Forelimb muscle (tissue), 1 donor: Measurements from ENCODE around the gene TNPO2. TPM values are rescaled to one million over a fixed set of nuclear protein-coding genes. Genes with fewer than 3 reads are reported as not detected.
"Not testable (repeated sequence)": the region's sequence is repeated elsewhere in the genome, so short reads cannot be mapped to it uniquely, and the experiment has no call there.

Experiments
- DNase-seq: peaks from one replicate; pipeline ENCODE4 v3.0.0-alpha.2; 2013; ENCODE audit warnings: low read depth
- polyA plus RNA-seq: library from polyadenylated mRNA; unstranded; fragments of 120-200 nt; gene quantifications from one replicate; pipeline ENCODE4 v1.2.1, GENCODE V29; 2013; ENCODE audit not compliant: insufficient read length

TNPO2 gene
- polyA plus RNA-seq, 1 donor, result 53.9 TPM

- no peak for DNase-seq
These were observed 17.9 kb downstream of the TNPO2 start for GRCh38 chr19:12705654-12706331.

- no peak for DNase-seq
These were observed 18.6 kb downstream of the TNPO2 start for GRCh38 chr19:12705169-12705568.

GRCh38 chr19:12703046-12703445 is 20.7 kb downstream of the TNPO2 start:
- DNase-seq, result no peak

DNA sequence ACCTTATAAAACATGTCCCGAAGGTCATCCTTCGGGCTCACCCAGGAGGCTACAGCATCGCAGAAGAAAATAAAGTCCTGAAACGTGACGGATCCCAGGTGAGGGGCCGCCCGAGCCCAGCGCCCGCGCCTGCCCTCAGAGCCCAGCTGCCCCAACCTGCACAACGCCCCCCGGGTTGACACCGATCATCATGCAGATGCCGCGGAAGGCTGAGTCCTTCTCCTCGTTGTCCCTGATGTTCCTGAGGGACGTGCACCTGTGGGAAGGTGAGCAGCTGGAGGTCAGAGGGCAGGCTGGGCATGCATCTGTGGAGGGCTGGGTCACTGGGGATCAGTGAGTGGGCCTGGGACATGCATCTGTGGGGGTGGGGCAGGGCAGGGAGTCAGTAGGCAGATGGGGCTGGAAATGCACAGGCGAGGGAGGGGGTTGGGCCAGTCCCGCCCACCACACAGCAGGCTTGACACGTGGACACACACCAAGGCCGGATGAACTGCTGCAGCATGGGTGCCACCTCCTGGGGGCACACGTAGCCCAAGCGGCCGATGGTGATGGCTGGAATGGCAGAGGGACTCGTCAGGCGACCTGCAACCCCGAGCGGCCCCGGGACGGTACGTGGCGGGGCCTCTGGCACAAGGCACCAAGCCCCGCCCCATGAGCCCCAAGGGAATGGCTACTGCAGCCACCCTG is 22.0 kb downstream of the TNPO2 start:
- no peak for DNase-seq

- no peak for DNase-seq
These were observed 25.6 kb downstream of the TNPO2 start for GRCh38 chr19:12698138-12698537.

- not testable (repeated sequence) for DNase-seq
These were observed 26.3 kb downstream of the TNPO2 start for GRCh38 chr19:12697425-12697824.

DNA sequence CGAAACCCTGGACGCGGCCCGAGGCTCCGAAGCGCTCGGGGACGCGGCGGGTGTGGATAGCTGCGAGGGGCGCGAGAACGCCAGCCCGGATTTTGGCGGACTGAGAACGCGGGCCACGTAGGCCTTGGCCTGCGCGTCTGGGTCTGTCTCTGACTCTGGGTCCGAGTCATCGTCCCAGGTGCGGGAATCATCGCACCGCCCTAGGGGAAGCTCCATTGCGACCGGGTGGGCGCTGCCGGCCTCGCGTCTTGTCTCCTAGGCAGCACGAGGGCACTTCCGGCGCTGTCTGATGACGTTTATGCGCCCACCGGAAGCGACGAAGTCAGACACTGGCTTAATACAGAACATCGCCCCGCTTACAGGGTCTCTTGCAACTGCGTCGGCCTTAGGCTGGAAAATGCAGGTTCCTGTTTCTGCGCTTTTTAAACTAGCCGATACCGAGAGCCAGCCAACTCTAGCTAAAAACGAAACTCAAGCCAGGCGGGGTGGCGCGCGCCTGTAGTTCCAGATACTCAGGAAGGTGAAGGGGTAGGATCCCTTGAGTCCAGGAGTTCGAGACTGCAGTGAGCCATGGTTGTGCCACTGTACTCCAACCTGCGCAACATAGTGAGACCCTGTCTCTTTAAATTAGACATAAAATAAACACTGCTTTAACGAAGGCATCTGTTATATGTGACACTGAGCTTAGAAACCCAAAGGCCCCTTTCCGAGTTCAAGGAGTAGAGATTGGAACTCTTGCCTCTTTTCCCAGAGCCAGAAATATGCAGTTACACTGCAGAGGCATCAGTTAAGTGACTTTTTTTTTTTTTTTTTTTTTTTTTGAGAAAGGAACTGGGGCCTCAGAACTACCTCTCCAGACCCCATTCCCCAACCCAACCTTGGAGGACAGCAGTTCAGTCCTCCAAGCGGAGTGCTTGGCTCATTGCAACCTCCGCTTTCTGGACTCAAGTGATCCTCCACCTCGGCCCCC is 27.1 kb downstream of the TNPO2 start, which contains the start of gene FBXW9:
Gene FBXW9 (minus strand): TSS at position 266 of the 970 bp plus-strand sequence. CDS start 50 bp downstream, at position 216.
- DNase-seq, result peak; percentile 80

GRCh38 chr19:12695997-12696365 is 27.8 kb downstream of the TNPO2 start:
- DNase-seq, result no peak

- DNase-seq, result no peak
These were observed 28.2 kb downstream of the TNPO2 start for GRCh38 chr19:12695514-12695913.

- no peak for DNase-seq
These were observed 28.6 kb downstream of the TNPO2 start for GRCh38 chr19:12695096-12695495.

- no peak for DNase-seq
These were observed 29.1 kb downstream of the TNPO2 start for GRCh38 chr19:12694641-12695040.

GRCh38 chr19:12692960-12693359 is 30.8 kb downstream of the TNPO2 start:
- DNase-seq, result no peak

- no peak for DNase-seq
These were observed 34.0 kb downstream of the TNPO2 start for GRCh38 chr19:12689581-12690216.

DNA sequence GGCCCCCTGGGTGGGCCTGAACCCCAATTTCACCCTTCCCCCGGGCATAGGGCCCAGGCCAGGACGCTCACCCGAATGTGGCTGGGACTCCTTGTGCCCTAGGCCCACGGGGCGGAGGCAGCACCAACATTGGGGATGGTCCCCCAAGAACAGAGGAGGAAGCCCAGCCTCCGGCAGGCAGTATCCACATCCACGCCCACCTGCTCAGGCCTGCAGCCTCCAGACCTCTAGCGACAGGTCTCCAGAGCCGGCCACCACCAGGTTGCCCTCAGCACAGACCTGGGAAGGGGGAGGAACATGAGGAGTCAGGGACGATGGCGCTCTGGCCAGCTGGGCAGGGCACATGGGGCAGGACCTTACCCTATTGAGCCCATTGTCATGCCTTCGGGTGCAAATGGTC is 34.7 kb downstream of the TNPO2 start:
- no peak for DNase-seq

DNA sequence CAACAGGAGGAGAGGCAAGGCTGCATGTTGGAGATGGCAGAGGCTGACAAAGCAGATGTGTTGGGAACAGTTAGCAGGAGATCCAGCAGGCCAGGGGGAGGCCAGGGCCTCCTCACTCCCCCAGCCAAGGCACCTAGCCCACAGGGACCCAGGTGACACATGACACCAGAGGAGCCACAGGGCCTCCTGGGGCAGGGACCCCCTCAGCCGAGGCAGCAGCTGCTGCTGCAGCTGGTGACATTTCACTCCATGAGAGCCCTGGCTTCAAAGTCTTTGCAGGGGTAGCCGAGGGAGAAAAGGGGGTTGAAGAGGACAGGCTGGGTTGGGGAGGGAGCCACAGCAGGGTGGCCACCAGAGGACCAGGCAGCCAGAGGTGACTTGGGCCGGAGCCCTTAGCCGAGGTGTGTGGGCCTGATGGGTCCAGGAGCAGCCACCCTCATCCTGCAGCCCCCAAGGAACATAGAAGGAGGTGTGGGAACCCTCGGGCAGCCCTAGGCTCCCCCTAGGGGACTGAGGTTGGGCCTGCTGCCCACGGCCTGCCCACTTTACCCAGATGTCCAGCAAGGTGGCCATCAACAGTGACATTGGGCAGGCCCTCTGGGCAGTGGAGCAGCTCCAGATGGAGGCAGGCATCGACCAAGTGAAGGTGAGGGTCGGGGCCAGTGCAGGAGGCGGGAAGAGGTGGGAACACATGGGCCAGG is 36.1 kb downstream of the TNPO2 start, which contains the start of gene GNG14:
Gene GNG14 (plus strand): TSS at position 503 of the 701 bp plus-strand sequence. CDS start 51 bp downstream, at position 554.
- no peak for DNase-seq

- DNase-seq, result no peak
These were observed 37.9 kb downstream of the TNPO2 start for GRCh38 chr19:12685831-12686230.

- peak; percentile 99 for DNase-seq
These were observed 42.4 kb downstream of the TNPO2 start, which contains the start of gene DHPS for GRCh38 chr19:12681074-12681987. Gene DHPS, minus strand, starts transcription at chr19:12681880. Its CDS starts 114 bp downstream, at chr19:12681766.

DNA sequence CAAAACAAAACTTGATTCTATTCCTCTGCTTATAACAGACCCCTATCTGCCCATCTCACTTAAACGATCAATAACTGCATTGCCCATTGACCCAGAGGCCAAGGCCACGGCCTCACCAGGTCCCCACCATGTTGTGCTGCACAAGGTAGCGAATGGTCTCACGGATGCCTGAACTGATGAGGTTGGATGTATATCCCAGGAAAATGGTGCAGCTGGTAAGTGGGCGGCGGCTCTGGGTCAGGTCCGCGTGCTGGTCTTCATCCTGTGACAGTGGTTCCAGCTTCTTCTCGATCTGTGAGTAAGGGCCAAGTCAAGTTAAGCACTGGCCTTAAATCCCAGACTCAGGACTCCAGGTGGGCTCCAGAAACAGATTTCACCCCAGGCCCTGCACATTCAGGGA is 43.7 kb downstream of the TNPO2 start:
- DNase-seq, result no peak

DNA sequence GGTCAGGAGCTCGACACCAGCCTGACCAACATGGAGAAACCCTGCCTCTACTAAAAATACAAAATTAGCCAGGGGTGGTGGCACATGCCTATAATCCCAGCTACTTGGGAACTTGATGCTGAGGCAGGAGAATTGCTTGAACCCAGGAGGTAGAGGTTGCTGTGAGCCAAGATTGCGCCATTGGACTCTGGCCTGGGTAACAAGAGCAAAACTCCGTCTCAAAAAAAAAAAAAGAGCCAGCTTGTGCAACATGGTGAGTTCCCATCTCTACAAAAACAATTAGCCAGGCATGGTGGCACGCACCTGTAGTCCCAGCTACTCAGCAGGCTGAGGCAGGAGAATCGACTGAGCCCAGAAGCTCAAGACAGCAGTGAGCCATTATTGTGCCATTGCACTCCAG is 45.7 kb downstream of the TNPO2 start:
- not testable (repeated sequence) for DNase-seq

DNA sequence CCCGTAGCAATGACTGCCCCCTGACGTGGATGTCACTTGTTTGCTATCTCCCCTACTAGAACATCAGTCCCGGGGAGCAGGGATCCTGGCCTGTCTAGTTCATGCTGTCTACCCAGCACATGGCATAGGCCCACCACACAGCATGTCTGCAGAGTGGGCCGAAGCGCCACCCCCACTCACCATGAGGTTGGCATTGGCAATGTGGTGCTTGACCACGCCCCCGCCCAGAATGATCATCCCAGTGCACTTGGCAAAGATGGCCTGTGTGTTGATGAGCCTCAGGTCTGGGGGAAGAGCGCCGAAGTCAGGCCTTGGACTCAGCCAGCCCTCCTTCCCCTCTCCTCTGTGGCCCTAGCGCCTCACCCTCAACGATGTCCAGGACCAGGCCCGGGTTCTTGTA is 46.8 kb downstream of the TNPO2 start:
- DNase-seq, result no peak
